Cardiac fibroblast (primary cell): Measurements from ENCODE around the gene CLDN16.

Source experiments
- DNase-seq, 2 donors: peaks; one replicate each; pipeline versions ENCODE4 v3.0.0 to v3.0.0-alpha.2; 2010; ENCODE audit warnings: low read depth in 2 of 2
- H3K4me3 ChIP-seq, 2 donors: replicated peaks in 1 of 2; 1 replicate in 1 of 2; 2 replicates in 1 of 2; pipeline ENCODE4 v1.5.1; 2011; ENCODE audit warnings: low read depth in 2 of 2, low read length in 2 of 2, mild to moderate bottlenecking in 2 of 2, moderate library complexity in 1 of 2
- TF ChIP-seq, protein P1 (sequence below): IDR thresholded peaks from one replicate; pipeline ENCODE4 v1.5.1; 2011; ENCODE audit warnings: low read depth, mild to moderate bottlenecking, low read length, inconsistent platforms

The CLDN16 gene

GRCh38 chr3:190404715-190405114, 16.8 kb downstream of the CLDN16 start:
- TF ChIP-seq, protein P1, sequence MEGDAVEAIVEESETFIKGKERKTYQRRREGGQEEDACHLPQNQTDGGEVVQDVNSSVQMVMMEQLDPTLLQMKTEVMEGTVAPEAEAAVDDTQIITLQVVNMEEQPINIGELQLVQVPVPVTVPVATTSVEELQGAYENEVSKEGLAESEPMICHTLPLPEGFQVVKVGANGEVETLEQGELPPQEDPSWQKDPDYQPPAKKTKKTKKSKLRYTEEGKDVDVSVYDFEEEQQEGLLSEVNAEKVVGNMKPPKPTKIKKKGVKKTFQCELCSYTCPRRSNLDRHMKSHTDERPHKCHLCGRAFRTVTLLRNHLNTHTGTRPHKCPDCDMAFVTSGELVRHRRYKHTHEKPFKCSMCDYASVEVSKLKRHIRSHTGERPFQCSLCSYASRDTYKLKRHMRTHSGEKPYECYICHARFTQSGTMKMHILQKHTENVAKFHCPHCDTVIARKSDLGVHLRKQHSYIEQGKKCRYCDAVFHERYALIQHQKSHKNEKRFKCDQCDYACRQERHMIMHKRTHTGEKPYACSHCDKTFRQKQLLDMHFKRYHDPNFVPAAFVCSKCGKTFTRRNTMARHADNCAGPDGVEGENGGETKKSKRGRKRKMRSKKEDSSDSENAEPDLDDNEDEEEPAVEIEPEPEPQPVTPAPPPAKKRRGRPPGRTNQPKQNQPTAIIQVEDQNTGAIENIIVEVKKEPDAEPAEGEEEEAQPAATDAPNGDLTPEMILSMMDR, result no peak
- DNase-seq, result no peak
- H3K4me3 ChIP-seq, result no peak overlapping the region

- DNase-seq, result no peak
- TF ChIP-seq, protein P1, result no peak
- H3K4me3 ChIP-seq, result no peak overlapping the region
Observed at GRCh38 chr3:190414297-190414696, 26.3 kb downstream of the CLDN16 start.

DNA sequence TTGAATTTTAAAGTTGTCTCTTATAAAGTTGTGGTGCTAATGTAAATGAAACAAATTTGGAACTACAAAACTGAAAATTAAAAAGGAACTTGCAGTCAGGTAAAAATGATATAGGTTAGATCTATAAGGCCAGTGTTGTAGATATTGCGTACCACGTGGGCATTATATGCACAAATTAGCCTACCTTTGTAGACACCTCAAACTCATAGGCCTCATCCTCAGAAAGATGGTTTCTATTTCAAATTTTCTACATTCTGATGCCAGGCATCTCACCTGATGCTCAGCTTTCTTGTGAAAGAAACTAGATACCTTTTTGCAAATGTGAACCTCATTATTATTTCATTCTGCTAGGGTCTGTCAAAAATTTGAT, 36.1 kb downstream of the CLDN16 start:
- DNase-seq, result no peak
- no peak overlapping the region for H3K4me3 ChIP-seq
- TF ChIP-seq, protein P1, result no peak

- DNase-seq, result peak; percentile 82 to 89
- no peak overlapping the region for H3K4me3 ChIP-seq
- TF ChIP-seq, protein P1, result peak; percentile 49
Observed at GRCh38 chr3:190424478-190425439, 36.8 kb downstream of the CLDN16 start.

GRCh38 chr3:190425833-190426232, 37.9 kb downstream of the CLDN16 start:
- no peak overlapping the region for H3K4me3 ChIP-seq
- no peak for DNase-seq
- TF ChIP-seq, protein P1, result no peak

DNA sequence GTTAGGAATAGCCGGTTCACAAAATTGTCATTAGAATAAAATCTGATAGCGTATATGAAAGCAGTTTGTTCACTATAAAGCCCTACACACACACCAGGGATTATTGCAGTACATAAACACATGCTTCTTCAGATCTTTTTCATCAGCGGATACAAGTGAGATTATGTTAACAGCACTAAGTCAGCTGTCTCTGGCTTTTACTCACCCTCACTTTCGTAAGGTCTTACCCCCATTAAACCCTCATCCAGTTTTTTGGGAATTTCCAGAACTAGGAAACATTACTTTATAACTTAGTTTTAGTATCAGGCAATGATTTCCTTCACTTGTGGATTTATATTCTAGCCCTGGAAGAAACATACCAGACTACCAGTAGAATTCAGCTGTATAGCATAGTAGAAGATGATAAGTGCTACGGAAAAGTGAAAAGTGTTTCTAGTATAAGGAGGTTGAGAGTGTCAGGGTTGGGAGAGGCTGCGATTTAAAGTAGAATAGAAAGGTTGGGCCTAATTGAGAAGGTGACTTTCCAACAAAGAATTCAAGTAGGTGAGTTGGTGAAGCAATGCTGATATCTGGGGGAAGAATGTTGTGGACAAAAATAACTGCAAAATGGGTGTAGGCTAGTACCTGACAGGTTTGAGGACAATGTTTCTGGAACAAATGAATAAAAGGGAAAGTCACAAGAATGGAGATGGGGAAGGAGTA, 39.0 kb downstream of the CLDN16 start:
- no peak overlapping the region for H3K4me3 ChIP-seq
- TF ChIP-seq, protein P1, result no peak
- no peak for DNase-seq
